ENCODE data around the gene GLG1.

GRCh38 chr16:74500907-74501306, 106.0 kb downstream of the GLG1 start:
- TF ChIP-seq EZH2 (IDR thresholded peaks at IDR 0.05; ENCODE audit: borderline replicate concordance, low read depth, low read length, poor library complexity, severe bottlenecking): no peak
- no peak for TF ChIP-seq CTCF (conservative IDR thresholded peaks at IDR 0.05; ENCODE audit: low read depth, low read length)

Data from A673 (cell line).